NCI-H1694 (cell line): Measurements from ENCODE around the gene MMP24.
"Not testable (repeated sequence)": the region's sequence is repeated elsewhere in the genome, so short reads cannot be mapped to it uniquely, and the experiment has no call there.

Source experiments
- DNase-seq: peaks from one replicate; lab custom pipeline; 2025; lab: John Stamatoyannopoulos, UW

MMP24 gene

GRCh38 chr20:35223941-35224340, 2.5 kb upstream of the MMP24 start:
- no peak for DNase-seq

- no peak for DNase-seq
Observed at GRCh38 chr20:35224536-35224935, 2.0 kb upstream of the MMP24 start.

- DNase-seq: no peak
Observed at GRCh38 chr20:35225319-35226125, 968 bp upstream of the MMP24 start.

GRCh38 chr20:35226884-35227681, 593 bp downstream of the MMP24 start:
- DNase-seq: no peak

- DNase-seq: no peak
Observed at GRCh38 chr20:35232575-35232974, 6.1 kb downstream of the MMP24 start.

GRCh38 chr20:35235881-35236280, 9.4 kb downstream of the MMP24 start:
- no peak for DNase-seq

GRCh38 chr20:35237486-35237885, 11.0 kb downstream of the MMP24 start:
- DNase-seq: no peak

GRCh38 chr20:35238170-35238569, 11.7 kb downstream of the MMP24 start:
- DNase-seq: no peak

- DNase-seq: no peak
Observed at GRCh38 chr20:35238735-35239134, 12.2 kb downstream of the MMP24 start.

GRCh38 chr20:35240083-35240810, 13.8 kb downstream of the MMP24 start:
- no peak for DNase-seq

GRCh38 chr20:35240811-35241293, 14.4 kb downstream of the MMP24 start:
- no peak for DNase-seq

GRCh38 chr20:35243317-35243716, 16.8 kb downstream of the MMP24 start:
- DNase-seq: no peak

- no peak for DNase-seq
Observed at GRCh38 chr20:35243986-35244385, 17.5 kb downstream of the MMP24 start.

GRCh38 chr20:35246723-35247122, 20.2 kb downstream of the MMP24 start:
- no peak for DNase-seq

GRCh38 chr20:35248641-35249475, 22.4 kb downstream of the MMP24 start:
- no peak for DNase-seq

- no peak for DNase-seq
Observed at GRCh38 chr20:35251613-35251940, 25.1 kb downstream of the MMP24 start.

- no peak for DNase-seq
Observed at GRCh38 chr20:35252037-35252461, 25.6 kb downstream of the MMP24 start.

- DNase-seq: not testable (repeated sequence)
Observed at GRCh38 chr20:35252598-35252997, 26.1 kb downstream of the MMP24 start.

GRCh38 chr20:35253010-35253409, 26.5 kb downstream of the MMP24 start:
- no peak for DNase-seq

- DNase-seq: no peak
Observed at GRCh38 chr20:35254448-35254999, 28.0 kb downstream of the MMP24 start.

- DNase-seq: no peak
Observed at GRCh38 chr20:35257175-35257909, 30.9 kb downstream of the MMP24 start.
